GM12878 (cell line): ENCODE data around the gene ZDHHC14. TPM values are rescaled to one million over a fixed set of nuclear protein-coding genes. Genes with fewer than 3 reads are reported as not detected.

Experiments used
- ATAC-seq: fragments of 200-7000 bp; cut with Tn5 transposase; 3 replicates; pipeline ENCODE4 v1.9.1; 2020; ENCODE audit warnings: mild to moderate bottlenecking, moderate library complexity
- BruUV-seq: library from RNA; stranded (reverse); fragments of 400-500 nt; replicated peaks from 2 replicates; lab custom pipeline; 2021; lab: Mats Ljungman, UMichigan
- CTCF ChIA-PET: fragments of 300-600 bp; sonication (Branson Sonifier 250); formaldehyde crosslinking; extraction: SDS; loops from one replicate; lab custom pipeline; 2021; ENCODE audit warnings: inconsistent platforms; lab: Yijun Ruan, JAX
- POLR2A ChIA-PET: fragments of 350-600 bp; formaldehyde crosslinking; extraction: SDS; loops from one replicate; lab custom pipeline; 2021; ENCODE audit warnings: inconsistent platforms; lab: Charles Lee
- RAD21 ChIA-PET: fragments of 300-600 bp; sonication (Branson Sonifier 250); formaldehyde crosslinking; loops from one replicate; lab custom pipeline; 2023; ENCODE audit warnings: antibody characterized with exemption; ENCODE audit not compliant: unreplicated experiment; lab: Charles Lee
- SMC1A ChIA-PET: fragments of 300-600 bp; sonication (Branson Sonifier 250); formaldehyde crosslinking; loops from one replicate; lab custom pipeline; 2023; ENCODE audit not compliant: unreplicated experiment, uncharacterized antibody; lab: Charles Lee
- DNase-seq: peaks from one replicate; pipeline ENCODE4 v3.0.0-alpha.2; 2011; ENCODE audit warnings: low read depth, low spot score
- FAIRE-seq: peaks from 3 replicates; lab custom pipeline; 2011; peaks lifted over from hg19 to GRCh38; lab: Jason Lieb, UNC
- H2AFZ ChIP-seq: 2 replicates; pipeline ENCODE4 v1.6.0; 2011; ENCODE audit warnings: low read depth, low read length, control low read depth; ENCODE audit not compliant: control insufficient read depth
- H3K27ac ChIP-seq: 2 replicates; pipeline ENCODE4 v1.5.1; 2011; ENCODE audit warnings: control low read depth; ENCODE audit not compliant: control insufficient read depth, insufficient read depth
- H3K27me3 ChIP-seq, 2 experiments: replicated peaks in 1 of 2; 2 replicates each; pipeline versions ENCODE4 v1.6.0 to v1.6.1; 2011; ENCODE audit warnings: low read length in 1 of 2; ENCODE audit not compliant: control insufficient read depth in 2 of 2, insufficient read depth in 2 of 2
- H3K36me3 ChIP-seq, 2 experiments: 2 replicates each; pipeline ENCODE4 v1.5.1; 2011; ENCODE audit warnings: low read length in 1 of 2; ENCODE audit not compliant: control insufficient read depth in 2 of 2, insufficient read depth in 2 of 2
- H3K4me1 ChIP-seq: 2 replicates; pipeline ENCODE4 v1.6.1; 2011; ENCODE audit warnings: mild to moderate bottlenecking, low read length, moderate library complexity, mixed read lengths; ENCODE audit not compliant: control insufficient read depth, insufficient read depth
- H3K4me2 ChIP-seq: 2 replicates; pipeline ENCODE4 v1.6.0; 2011; ENCODE audit warnings: control low read depth; ENCODE audit not compliant: control insufficient read depth, insufficient read depth
- H3K4me3 ChIP-seq: fragments of 200-600 bp; sonication (generic); 2 replicates; pipeline ENCODE4 v1.5.1; 2016
- H3K79me2 ChIP-seq: 2 replicates; pipeline ENCODE4 v1.6.0; 2011; ENCODE audit warnings: low read length; ENCODE audit not compliant: control insufficient read depth, insufficient read depth
- H3K9ac ChIP-seq: 2 replicates; pipeline ENCODE4 v1.8.0; 2011; ENCODE audit warnings: low read length, control low read depth, mixed read lengths; ENCODE audit not compliant: control insufficient read depth, insufficient read depth
- H3K9me3 ChIP-seq: replicated peaks from 3 replicates; pipeline ENCODE4 v1.5.1; 2011; ENCODE audit warnings: mild to moderate bottlenecking, low read length; ENCODE audit not compliant: control insufficient read depth, insufficient read depth
- H4K20me1 ChIP-seq: 2 replicates; pipeline ENCODE4 v1.6.0; 2011; ENCODE audit not compliant: control insufficient read depth, insufficient read depth
- CBFB ChIP-seq: IDR thresholded peaks from 2 replicates; pipeline ENCODE4 v1.6.1; 2016; ENCODE audit warnings: antibody characterized with exemption, low read depth
- CEBPB ChIP-seq, 2 experiments: fragments of 150-350 bp in 1 of 2; IDR thresholded peaks; 2 replicates each; pipeline ENCODE4 v1.6.1; 2012 to 2014; ENCODE audit warnings: low read depth in 2 of 2, low read length in 2 of 2, borderline replicate concordance in 1 of 2, inconsistent platforms in 1 of 2
- CHD1 ChIP-seq: IDR thresholded peaks from 2 replicates; pipeline ENCODE4 v1.6.1; 2012; ENCODE audit warnings: low read depth, low read length, improper control_type of control experiment
- EP300 ChIP-seq, 2 experiments: fragments of 150-350 bp in 1 of 2; IDR thresholded peaks; 2 replicates each; pipeline ENCODE4 v1.6.1; 2011 to 2012; ENCODE audit warnings: low read depth in 2 of 2, low read length in 2 of 2, borderline replicate concordance in 1 of 2, improper control_type of control experiment in 1 of 2, inconsistent platforms in 1 of 2; ENCODE audit not compliant: control insufficient read depth in 1 of 2
- FOXK2 ChIP-seq: fragments of 450-650 bp; IDR thresholded peaks from 2 replicates; pipeline ENCODE4 v1.6.1; 2017; ENCODE audit warnings: mild to moderate bottlenecking, moderate library complexity
- RAD51 ChIP-seq: fragments of 450-650 bp; IDR thresholded peaks from 2 replicates; pipeline ENCODE4 v1.6.1; 2016; ENCODE audit warnings: moderate library complexity, mild to moderate bottlenecking, inconsistent platforms
- SMC3 ChIP-seq: IDR thresholded peaks from 2 replicates; pipeline ENCODE4 v1.6.1; 2011; ENCODE audit warnings: low read length, improper control_type of control experiment, borderline replicate concordance
- TCF3 ChIP-seq: IDR thresholded peaks from 2 replicates; pipeline ENCODE4 v1.6.1; 2012; ENCODE audit warnings: low read depth, mild to moderate bottlenecking, low read length, borderline replicate concordance; ENCODE audit not compliant: insufficient read depth
- ZNF217 ChIP-seq: fragments of 450-650 bp; IDR thresholded peaks from 2 replicates; pipeline ENCODE4 v1.6.1; 2017; ENCODE audit warnings: antibody characterized with exemption, mild to moderate bottlenecking
- WGBS: methylation state at CpG from one replicate; pipeline ENCODE4 v1.1.6; 2016; ENCODE audit warnings: low lambda C conversion rate; ENCODE audit not compliant: insufficient replicate concordance, insufficient coverage; ENCODE audit errors: missing lambda C conversion rate; 5-methylcytosine and 5-hydroxymethylcytosine counted together
- in situ Hi-C: fragments of 300-500 bp; cut with MboI; formaldehyde crosslinking; loops from 9 replicates; pipeline ENCODE4 v1.14.3; 2018; ENCODE audit warnings: mixed read lengths
- intact Hi-C: fragments of 100-400 bp; cut with micrococcal nuclease; formaldehyde crosslinking; loops from one replicate; pipeline ENCODE4 v1.14.2; 2022; ENCODE audit not compliant: unreplicated experiment
- polyA plus RNA-seq, 11 experiments: library from polyadenylated mRNA; depleted of rRNA in 4 of 11; unstranded in 6 of 11; stranded (reverse) in 5 of 11; fragments of >200 nt; fragmentation: Nextera tagmentation in 4 of 11; fragmentation: Illumina TruSeq in 1 of 11; extraction: Ambion mirVana in 4 of 11; extraction: Trizol in 1 of 11; gene quantifications; 1 replicate in 1 of 11; 2 replicates in 10 of 11; pipeline versions ENCODE4 v1.2.1 to v1.2.3, GENCODE V29; 2011 to 2016; ENCODE audit warnings: inconsistent platforms in 2 of 11, missing spikeins in 2 of 11, low read depth in 1 of 11
- total RNA-seq, 4 experiments: library from RNA; depleted of rRNA in 3 of 4; stranded (reverse); fragments of >200 nt in 3 of 4; fragmentation: Illumina TruSeq in 1 of 4; extraction: Trizol in 1 of 4; gene quantifications; 2 replicates each; pipeline versions ENCODE4 v1.2.1 to v1.2.3, GENCODE V29; 2013 to 2021
- TF ChIP-seq, protein P1 (sequence below): fragments of 450-650 bp; conservative IDR thresholded peaks from 2 replicates; pipeline ENCODE4 v1.6.1; 2017; ENCODE audit warnings: mild to moderate bottlenecking, moderate library complexity

ZDHHC14 gene
- total and polyA plus RNA-seq, 10 of the 15 experiments (the other 5 are each of a cell fraction or from before 2014, with no cell fraction given): 0.15 to 16.0 (median 0.76) TPM; not detected in 1

DNA sequence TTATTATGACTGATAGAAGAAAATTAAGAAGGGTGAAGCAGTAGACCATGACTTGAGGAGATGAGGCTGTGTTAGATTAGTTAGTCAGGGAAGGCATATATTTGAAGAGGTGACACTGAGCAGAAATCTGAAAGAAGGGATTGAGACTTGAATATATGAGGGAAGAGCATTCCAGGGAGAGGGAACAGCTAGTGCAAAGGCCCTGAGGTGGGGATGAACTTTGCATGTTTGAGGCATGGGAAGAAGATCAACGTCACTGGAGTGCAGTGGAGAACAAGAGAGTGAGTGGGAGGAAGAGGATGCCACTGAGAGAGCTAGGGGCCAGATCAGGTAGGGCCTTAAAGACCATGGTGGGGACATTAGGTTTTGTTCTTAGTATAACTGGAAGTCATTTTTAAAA, 119.0 kb downstream of the ZDHHC14 start:
- CTCF ChIA-PET: interaction anchor here (1.2 kb wide), 1 partner anchor 38 kb away, joined by 4 read pairs; no protein-coding TSS in a partner anchor
- Histone ChIP-seq H3K4me2 (no peak overlapping the region), H3K4me3 (no peak overlapping the region), H2AFZ (no peak overlapping the region), H3K9ac (no peak overlapping the region), H3K4me1 (no peaks in the 10 kb centered on the region), H3K27ac (no peak overlapping the region), H3K36me3 (peaks cover 0 to 2% of the 10 kb centered on the region in 2 experiments; a peak in 1 of 4 replicates), H3K27me3 (no peaks in the 10 kb centered on the region; a peak in 1 of 4 replicates), H4K20me1 (no peaks in the 10 kb centered on the region), H3K79me2 (no peaks in the 10 kb centered on the region), H3K9me3 (peaks cover 2% of the 10 kb centered on the region; the same call in 2 of the 3 replicates)
- no TSS peak for BruUV-seq
- POLR2A ChIA-PET: interaction anchor here (0.6 kb wide), 1 partner anchor 27 kb away, joined by 3 read pairs; no protein-coding TSS in a partner anchor
- RAD21 ChIA-PET: interaction anchor here (1.2 kb wide), 1 partner anchor 34 kb away, joined by 4 read pairs; no protein-coding TSS in a partner anchor
- FAIRE-seq (no peak), DNase-seq (no peak), ATAC-seq (no peak)
- intact Hi-C loops (no loop called here), in situ Hi-C loops (no loop called here)
- WGBS: 27% methylated on average over 1 of the region's 1 CpG
- SMC1A ChIA-PET: interaction anchor here (0.5 to 2.0 kb wide), 4 partner anchors 27 to 1307 kb away, joined by 3 to 5 read pairs (median 4); no protein-coding TSS in a partner anchor
- TF ChIP-seq CBFB (no peak), TCF3 (no peak), RAD51 (no peak), EP300 (IDR thresholded peaks at IDR 0.05; ENCODE audit: borderline replicate concordance in 1 of 2, control insufficient read depth in 1 of 2, low read depth in 2 of 2, low read length in 2 of 2) (no peak), ZNF217 (no peak), SMC3 (no peak), CHD1 (no peak), CEBPB (IDR thresholded peaks at IDR 0.05; ENCODE audit: borderline replicate concordance in 1 of 2, low read depth in 2 of 2, low read length in 2 of 2) (no peak), FOXK2 (no peak)
- TF ChIP-seq, protein P1, sequence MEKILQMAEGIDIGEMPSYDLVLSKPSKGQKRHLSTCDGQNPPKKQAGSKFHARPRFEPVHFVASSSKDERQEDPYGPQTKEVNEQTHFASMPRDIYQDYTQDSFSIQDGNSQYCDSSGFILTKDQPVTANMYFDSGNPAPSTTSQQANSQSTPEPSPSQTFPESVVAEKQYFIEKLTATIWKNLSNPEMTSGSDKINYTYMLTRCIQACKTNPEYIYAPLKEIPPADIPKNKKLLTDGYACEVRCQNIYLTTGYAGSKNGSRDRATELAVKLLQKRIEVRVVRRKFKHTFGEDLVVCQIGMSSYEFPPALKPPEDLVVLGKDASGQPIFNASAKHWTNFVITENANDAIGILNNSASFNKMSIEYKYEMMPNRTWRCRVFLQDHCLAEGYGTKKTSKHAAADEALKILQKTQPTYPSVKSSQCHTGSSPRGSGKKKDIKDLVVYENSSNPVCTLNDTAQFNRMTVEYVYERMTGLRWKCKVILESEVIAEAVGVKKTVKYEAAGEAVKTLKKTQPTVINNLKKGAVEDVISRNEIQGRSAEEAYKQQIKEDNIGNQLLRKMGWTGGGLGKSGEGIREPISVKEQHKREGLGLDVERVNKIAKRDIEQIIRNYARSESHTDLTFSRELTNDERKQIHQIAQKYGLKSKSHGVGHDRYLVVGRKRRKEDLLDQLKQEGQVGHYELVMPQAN: no peak
